GM10248 (cell line): ENCODE results near the gene ASTL.

Experiments
- CTCF ChIA-PET: fragments of 300-600 bp; sonication (Branson Sonifier 250); formaldehyde crosslinking; extraction: SDS; loops from one replicate; lab custom pipeline; 2021; ENCODE audit warnings: antibody characterized with exemption; lab: Yijun Ruan, JAX
- POLR2A ChIA-PET: fragments of 350-650 bp; sonication (Branson Sonifier 250); formaldehyde crosslinking; extraction: SDS; loops from one replicate; lab custom pipeline; 2020; ENCODE audit warnings: antibody characterized with exemption; lab: Yijun Ruan, JAX
- DNase-seq: peaks from one replicate; pipeline ENCODE4 v3.0.0; 2012; ENCODE audit errors: extremely low spot score
- CTCF ChIP-seq: IDR thresholded peaks from 2 replicates; pipeline ENCODE4 v1.5.1; 2012; ENCODE audit warnings: mild to moderate bottlenecking, low read depth; ENCODE audit errors: extremely low read depth, missing control alignments, control extremely low read depth

Gene ASTL

GRCh38 chr2:96180521-96180920 lies 42.2 kb upstream of the ASTL start:
- ChIA-PET CTCF (interaction anchor here (0.8 to 5.4 kb wide), 6 partner anchors 16 to 188 kb away, joined by 3 to 46 read pairs (median 4); partner anchors contain the start of gene ASTL), POLR2A (interaction anchor here (1.1 kb wide), 1 partner anchor 10 kb away, joined by 4 read pairs; no protein-coding TSS in a partner anchor)
- no peak for TF ChIP-seq CTCF
- DNase-seq = no peak

- DNase-seq = no peak
- no peak for TF ChIP-seq CTCF
- ChIA-PET CTCF (interaction anchor here (0.8 to 5.4 kb wide), 5 partner anchors 17 to 187 kb away, joined by 3 to 46 read pairs (median 4); partner anchors contain the start of gene ASTL), POLR2A (no interaction called here)
Measured at GRCh38 chr2:96180002-96180401, 41.7 kb upstream of the ASTL start.

GRCh38 chr2:96176661-96177060 lies 38.4 kb upstream of the ASTL start:
- CTCF ChIA-PET = interaction anchor here (1.1 to 24.9 kb wide), 9 partner anchors 8 to 84 kb away, joined by 3 to 658 read pairs (median 19); partner anchors contain the start of genes ASTL and DUSP2
- POLR2A ChIA-PET = interaction anchor here (3.4 kb wide), 1 partner anchor 38 kb away, joined by 57 read pairs; the partner anchor contains the start of gene ASTL
- no peak for TF ChIP-seq CTCF
- DNase-seq = no peak

- ChIA-PET POLR2A (interaction anchor here (2.2 to 3.4 kb wide), 2 partner anchors 33 to 37 kb away, joined by 21 to 57 read pairs; partner anchors contain the start of gene ASTL), CTCF (interaction anchor here (0.8 to 24.9 kb wide), 16 partner anchors 9 to 91 kb away, joined by 3 to 658 read pairs (median 13); partner anchors contain the start of genes ADRA2B, ASTL, DUSP2 and STARD7)
- DNase-seq = peak; percentile 22
Measured at GRCh38 chr2:96175951-96176350, 37.6 kb upstream of the ASTL start.

GRCh38 chr2:96174251-96175144 lies 36.2 kb upstream of the ASTL start:
- peak; percentile 86 for TF ChIP-seq CTCF
- POLR2A ChIA-PET = interaction anchor here (0.6 to 3.4 kb wide), 7 partner anchors 11 to 590 kb away, joined by 3 to 57 read pairs (median 10); partner anchors contain the start of genes ASTL, DUSP2 and STARD7
- DNase-seq = peak; percentile 83
- CTCF ChIA-PET = interaction anchor here (0.6 to 24.9 kb wide), 42 partner anchors 8 to 348 kb away, joined by 3 to 658 read pairs (median 7); partner anchors contain the start of genes ADRA2B, ASTL, DUSP2 and ITPRIPL1

More at GRCh38 chr2:96175951-96176350, 37.6 kb upstream of the ASTL start:
- TF ChIP-seq CTCF = no peak

GRCh38 chr2:96171831-96172230 lies 33.5 kb upstream of the ASTL start:
- no peak for DNase-seq
- CTCF ChIA-PET = interaction anchor here (24.9 kb wide), 1 partner anchor 27 kb away, joined by 658 read pairs; the partner anchor contains the start of genes ASTL and DUSP2
- POLR2A ChIA-PET = interaction anchor here (1.0 kb wide), 1 partner anchor 30 kb away, joined by 4 read pairs; no protein-coding TSS in a partner anchor
- no peak for TF ChIP-seq CTCF
